Activated CD4-positive, alpha-beta T cell treated with anti-CD3 and anti-CD28 coated beads, Interleukin-2, Interleukin-4, amounts not matched to agents 100 ng/mL and 50 ng/mL, durations not matched to agents 16 hours and 8 hours (primary cell): Measurements from ENCODE around the gene TSPAN3.

Experiments used
- DNase-seq: peaks from one replicate; pipeline ENCODE4 v3.0.0-alpha.2; 2020; ENCODE audit warnings: low spot score

TSPAN3 gene

DNA sequence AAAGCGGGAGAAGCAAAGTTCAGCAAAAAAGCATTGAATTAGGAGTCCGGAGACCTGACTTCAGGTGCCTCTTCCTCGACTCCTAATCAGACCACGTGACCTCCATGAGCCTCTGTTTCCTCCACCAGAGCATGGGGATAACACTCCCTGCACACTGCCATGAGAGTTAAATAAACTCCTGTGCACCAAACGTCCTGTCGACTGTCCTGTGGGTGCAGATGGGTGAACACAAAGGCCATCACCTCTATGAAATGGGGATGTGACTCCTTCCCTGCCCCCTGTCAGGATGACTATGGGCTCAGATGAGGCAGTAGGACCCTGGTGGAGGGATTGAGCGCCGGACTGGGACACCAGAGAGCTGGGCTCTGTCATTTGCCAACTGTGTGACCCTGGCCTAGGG lies 13.5 kb upstream of the TSPAN3 start:
- DNase-seq: no peak

DNA sequence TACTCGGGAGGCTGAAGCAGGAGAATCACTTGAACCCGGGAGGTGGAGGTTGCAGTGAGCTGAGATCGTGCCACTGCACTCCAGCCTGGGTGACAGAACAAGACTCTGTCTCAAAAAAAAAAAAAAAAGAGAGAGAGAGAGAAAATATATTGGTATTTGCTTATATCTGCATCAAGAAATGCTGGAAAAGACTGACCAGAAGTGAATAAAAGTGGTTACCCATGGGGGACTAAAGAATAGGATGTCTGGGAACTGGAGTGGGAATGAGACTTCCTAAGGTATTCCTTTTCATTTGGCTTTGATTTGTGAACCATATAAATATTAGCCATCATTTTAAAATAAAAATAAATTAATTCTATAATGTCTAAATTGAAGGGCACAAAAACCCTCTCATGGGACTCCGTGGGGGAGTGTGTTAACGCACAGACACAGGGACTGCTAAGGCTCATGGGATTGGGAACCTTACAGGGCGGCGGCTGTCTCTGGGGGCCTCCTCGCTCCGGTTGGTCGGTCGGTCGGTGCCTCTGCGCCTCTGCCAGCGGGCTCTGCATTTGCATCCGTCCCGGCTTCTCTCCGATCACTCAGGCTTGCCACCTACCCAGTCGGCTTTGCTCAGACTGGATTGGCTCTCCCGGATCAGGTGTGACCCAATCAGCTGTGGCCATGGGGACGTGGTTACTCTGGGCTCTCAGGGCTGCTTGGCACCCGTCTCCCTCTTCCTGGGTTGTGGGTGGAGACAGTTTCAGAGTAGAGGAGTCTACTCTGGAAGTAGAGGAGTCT lies 12.7 kb upstream of the TSPAN3 start:
- DNase-seq: peak; percentile 63

DNA sequence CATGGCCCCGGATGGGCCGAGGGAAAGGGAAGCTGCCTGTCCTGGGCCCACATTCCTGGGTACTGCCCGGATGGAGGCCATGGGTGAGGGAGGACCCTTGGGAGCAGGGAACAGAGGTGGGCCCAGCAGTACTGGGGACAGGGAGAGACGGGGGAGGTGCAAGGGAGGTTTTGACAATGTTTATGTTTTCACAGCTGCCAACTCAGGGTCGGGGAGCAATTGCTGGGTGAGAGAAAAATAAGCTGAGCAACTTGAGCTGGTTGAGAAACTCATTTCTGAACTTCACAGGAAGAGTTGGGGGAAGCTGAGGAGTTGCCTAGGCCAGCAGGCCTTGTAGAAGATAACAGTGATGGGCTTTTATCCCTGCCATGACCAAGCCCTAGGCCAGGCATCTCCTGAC lies 11.1 kb upstream of the TSPAN3 start:
- DNase-seq: peak; percentile 31

DNA sequence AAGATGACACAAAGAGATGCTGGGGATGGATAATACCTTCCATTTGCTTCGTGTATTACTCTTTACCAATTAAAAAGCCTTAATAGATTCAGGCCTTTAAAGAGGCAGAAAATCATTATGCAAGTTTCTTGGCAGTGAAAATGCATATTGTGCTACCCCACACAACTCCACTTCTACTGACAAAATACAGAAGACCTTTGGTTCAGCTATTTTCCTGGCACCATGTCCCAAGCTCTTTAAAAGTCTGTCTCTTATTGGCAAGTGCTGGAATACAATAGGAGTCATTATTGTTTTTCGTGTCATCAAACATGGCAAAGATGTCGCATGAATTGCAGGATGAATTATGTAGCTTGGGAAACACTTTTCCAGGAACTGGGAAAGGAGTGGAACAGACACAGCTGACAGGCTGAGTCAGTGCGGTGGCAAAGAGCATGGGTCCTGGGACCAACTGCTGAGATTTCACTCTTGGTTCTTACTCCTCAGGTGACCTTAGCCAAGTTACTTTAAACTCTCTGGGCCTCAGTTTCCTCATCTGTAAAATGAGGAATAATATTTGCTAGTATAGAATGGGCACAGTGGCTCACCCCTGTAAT lies 5.5 kb upstream of the TSPAN3 start:
- DNase-seq: no peak

DNA sequence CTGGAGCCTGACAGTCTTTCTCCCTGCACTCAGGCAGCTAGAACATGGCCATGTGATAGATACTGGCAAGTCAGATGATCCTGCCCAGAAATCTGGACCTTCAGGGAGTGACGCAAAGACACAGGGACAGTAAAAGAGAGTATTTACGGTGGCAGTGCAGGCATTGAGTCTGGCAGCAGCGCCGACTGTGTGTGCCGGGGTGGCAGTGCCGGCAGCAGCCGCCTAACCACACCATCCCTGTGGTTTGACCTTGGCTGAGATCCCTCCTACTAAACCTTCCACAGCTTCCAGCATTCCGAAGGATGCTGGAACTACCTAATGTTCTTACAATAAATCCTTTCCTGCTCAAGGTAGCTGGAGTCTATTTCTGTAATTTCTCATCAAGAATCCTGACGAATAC lies 4.6 kb upstream of the TSPAN3 start:
- no peak for DNase-seq

DNA sequence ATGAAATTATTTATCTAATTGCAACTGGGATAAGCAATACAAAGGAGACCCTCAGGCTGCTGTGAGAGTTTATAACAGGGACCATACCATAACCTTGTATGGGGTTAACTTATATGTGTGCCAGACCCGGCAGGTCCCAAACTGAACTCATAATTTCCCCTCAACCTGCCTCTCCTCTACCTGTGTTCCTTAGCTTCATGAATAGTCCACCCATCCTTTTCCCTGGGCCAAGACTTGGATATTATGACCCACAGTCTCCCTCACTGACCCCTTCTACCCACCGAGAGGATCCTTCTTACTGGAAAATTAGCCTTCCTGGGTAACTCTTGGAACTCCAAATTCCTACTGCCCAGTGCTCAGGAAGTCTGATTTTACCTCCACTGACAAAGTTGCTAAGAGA lies 3.4 kb upstream of the TSPAN3 start:
- no peak for DNase-seq

DNA sequence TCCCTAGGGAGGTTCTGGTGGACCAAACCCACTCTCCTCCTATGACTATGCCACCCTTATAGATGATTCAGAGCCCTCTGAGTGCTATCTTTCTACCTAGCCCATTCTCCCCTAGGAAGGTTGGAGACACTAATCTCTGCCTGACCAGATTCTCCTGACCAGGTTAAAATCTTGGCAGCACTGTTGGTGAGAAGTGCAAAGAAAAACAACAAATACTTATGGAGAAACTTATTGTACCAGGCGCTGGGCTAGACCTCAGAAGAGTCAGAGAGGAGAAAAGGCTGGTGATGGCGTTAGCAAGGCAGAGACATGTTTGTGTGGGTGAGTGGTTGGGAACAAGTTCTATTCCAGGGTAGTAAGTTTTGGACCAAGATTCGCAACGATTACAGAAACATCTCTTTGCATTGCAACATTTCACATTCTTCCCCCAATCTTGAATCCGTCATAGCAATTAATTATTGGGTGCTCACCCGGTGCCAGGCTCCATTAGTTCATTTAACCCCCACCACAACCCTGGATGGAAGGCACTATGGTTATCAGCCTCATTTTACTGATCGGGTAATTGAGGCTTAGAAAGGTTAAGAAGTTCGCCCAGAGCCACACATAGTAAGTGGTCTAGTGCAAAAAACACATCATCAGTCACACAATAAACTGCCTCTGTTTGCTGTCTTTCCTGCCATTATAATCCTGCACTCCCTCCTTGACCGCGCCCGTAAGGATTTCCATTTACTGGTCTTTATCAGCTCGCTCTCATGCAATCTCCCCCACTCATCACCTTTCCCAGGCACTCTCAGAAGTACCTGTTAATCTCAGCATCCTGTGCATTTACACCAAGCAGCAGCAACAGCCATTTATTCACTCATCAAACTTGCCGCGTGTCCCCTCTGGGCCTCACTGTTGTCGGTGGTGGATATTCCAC lies 655 bp upstream of the TSPAN3 start:
- DNase-seq: no peak

DNA sequence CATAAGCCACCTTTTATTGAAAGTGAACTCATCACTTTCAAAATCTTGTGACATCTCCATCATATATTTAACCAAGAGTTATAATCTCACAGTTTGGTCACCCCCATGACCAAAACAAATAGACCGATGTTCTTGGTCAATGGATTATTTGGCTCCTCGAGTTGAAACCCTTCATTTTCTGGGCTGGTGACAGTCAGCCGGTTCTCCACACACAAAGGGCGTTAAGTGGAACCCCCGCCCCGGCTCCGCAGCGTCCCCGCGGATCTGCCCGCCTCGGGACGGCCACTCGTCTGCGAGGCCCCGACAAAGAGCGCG lies 772 bp downstream of the TSPAN3 start:
- no peak for DNase-seq

DNA sequence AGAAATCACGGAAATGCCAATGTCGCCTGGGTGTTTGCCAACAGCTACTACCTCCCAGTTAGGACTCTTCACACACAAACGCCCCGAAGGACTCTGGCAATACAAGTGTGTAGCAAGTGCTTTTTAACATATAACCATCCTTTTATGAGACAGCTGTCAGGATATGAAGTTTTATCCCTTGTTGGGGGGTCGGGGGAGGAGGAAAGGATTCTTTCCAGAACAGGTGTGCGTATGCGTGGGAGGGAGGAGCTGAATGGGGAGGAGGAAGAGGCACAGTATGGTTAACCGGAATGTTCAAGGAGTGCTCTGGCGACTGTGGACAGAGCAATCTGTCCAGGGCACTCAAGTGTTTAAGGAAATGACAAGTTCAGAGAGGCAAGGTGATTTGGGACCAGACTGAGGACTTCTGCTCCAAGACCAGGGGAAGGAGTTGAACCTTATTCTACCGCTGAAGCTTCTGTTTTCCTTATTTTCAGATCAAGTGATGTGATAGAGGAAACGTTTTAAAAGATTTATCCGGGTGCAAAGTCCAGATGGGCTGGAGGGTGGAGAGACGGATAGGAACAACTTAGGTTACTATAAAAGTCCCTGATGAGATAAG lies 1.3 kb downstream of the TSPAN3 start:
- no peak for DNase-seq

DNA sequence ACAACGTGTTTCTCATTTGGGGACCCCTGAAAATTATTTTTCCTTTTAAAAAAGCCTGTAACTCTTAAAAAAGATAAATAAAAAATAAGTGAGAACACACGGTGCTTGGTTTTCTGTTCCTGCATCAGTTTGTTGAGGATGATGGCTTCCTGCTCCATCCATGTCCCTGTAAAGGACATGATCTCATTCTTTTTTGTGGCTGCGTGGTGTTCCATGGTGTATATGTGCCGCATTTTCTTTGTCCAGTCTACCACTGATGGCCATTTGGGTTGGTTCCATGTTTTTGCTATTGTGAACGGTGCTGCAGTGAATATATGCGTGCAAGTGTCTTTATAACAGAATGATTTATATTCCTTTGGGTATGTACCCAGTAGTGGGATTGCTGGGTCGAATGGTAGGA lies 2.3 kb downstream of the TSPAN3 start:
- DNase-seq: no peak

DNA sequence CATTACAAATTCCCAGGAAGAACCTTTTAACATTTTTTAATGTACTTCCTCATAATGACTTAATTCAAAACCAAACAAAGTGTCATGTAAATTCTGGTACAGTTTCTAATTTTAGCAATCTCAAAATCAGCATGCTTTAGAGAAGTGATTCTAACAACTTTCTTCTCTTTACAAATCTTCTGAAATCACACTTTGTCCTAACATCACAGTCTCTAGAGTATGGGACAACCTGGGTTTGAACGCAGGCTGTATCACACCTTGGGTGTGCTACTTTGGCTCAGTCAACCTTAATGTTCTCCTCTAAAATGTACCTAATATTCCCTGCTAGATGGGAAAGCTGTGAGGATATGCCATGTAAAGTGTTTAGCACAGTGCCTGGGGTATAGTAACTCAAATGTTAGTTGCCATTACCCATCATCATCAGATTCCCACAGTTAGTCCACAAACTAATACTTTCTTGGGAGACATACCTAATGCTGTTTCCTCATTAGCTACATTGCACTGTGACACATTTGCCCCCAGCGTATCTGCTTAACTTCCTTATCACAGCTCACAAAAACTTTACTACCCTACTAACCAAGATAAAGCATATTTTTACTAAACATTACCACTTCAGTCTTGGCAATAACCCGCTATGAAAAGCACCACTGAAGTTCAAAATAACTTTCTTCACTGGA lies 3.1 kb downstream of the TSPAN3 start:
- no peak for DNase-seq

DNA sequence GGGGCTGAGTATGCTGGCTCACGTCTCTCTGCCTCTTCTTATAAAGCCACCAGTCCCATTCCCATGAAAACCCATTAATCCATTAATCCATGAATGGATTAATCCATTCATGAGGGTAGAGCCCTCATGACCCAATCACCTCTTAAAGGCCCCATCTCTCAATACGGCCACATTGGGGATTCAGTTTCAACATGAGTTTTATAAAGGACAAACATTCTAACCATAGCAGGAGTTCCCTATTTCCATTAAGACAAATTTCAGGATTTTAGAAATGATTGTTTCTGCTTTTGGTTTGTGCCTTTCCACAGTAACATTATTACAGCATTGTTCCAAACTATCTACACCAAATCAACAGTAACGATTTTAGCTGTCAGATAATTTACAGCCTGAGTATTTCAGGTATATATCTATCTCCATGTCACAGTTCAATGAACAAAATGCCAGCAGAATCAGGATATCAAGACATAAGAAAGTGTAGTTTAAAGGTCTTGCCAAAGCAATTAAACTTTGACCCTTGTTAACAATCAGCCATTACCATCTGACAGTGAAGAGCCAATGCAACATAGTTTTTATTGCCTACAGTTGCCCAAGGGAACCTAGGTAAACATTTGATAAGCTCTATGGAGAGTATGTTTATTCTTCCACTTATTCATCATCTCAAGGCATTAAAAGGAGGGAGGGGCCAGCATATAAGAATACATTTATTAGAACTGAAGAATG lies 3.8 kb downstream of the TSPAN3 start:
- no peak for DNase-seq

DNA sequence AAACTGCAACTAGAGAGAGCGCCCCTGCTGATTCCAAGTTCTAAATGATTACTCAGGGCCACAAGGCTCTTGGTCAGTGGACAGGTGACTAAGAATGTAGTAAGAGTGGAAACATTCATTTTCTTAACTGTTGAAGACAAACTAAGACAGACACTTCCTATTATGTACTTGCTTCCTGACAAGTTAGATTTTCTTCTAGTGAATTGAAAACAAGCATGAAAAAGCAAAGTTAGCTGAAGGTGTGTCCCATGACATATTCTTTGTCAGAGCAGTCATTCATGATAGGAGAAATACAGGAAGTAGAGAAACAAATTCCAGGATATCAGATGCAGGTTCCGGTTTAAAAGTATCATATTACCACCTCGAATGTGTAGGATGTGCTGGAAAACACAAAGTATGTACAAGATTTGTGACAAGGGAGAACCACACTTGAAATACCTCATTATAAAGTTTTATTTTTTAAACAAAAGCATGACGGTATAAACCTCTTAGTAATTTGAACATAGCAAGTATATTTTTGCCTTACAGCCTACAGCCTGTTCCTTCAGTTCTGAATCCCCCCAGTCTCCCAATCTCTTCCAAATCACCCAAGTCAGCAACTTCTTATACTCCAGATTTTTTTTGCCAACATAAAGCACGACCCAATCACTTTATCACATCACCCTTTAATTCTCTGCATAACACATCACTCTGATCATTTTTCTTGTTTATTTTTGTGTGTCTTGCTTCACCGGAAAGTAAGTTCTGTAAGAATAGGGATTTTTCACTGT lies 6.2 kb downstream of the TSPAN3 start:
- DNase-seq: no peak

DNA sequence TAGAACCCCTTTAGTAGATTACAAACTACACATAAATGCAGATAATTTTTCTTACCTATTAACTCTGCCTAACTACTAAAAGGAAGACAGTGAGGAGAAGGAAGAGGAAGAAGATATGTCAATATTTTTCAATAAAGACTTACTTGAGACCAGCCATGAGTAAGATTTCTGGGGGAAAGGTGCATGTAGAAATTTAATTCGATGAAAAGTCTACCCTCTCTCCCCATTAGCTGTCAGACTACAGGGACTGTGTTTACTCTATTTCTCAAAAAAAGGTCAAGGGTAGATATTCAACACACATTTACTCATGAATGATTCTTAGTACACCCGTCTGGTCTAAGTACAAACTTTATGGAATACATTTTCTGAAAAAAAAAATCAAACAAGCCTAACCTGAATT lies 6.8 kb downstream of the TSPAN3 start:
- no peak for DNase-seq

DNA sequence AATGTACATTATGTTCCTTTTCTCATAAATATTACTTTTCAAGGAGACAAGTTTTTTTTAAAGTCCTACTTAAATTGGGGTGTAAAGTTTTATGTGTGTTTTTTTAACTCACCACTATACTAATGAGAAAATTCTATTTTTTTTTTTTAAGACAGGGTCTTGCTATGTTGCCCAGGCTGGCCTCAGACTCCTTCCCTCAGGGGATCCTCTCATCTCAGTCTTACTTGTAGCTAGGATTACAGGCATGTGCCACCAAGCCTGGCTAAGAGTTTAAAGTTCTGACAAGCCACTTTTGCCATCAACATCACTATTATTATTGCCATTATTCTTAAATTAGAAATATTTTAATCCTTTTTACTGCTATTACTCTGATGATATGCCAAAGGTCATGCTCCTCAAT lies 7.7 kb downstream of the TSPAN3 start:
- no peak for DNase-seq

DNA sequence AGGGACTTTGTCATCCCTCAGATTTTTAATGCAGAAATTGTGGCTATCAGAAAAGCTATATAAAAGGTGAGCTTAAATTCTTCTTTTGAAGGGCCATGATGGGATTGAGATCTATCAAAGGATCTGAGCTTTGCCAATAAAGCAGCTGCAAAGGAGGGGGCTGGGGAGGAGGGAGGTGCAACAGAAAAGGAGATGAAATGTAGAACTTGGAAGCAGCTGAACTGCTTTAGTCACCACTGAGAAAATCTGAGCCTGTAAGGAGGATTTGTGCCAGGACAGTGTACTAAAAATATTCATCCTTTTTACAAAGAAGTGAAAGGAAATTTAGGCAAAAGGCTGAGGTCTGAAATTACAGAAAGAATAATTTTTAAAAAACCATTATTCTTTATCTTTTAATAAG lies 10.4 kb downstream of the TSPAN3 start:
- DNase-seq: no peak

DNA sequence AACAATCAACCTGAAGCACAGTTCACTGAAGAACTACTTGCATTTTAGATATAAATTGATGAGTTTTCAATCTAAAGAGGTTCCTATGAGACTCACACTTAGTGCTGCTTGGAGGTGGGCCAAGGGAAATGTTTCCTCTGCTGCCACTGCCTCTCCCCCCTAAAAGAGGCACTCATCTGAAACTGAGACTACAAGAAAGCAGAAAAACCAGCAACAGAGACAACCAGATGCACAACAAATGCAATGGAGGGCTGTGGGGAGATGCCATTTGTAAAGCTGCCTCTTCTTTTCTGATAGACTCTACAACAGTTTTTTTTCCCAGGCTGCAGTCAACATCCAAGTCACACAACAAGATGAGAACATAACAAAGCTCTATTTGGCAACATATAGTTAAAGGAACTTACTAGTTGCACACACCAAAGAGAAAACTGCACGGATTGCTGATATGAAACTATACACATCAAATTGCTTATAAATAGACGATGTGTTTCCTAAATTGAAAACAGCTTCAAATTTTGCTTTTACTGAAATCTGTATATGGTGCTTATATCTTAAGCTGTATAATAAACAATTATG lies 11.0 kb downstream of the TSPAN3 start:
- DNase-seq: no peak

DNA sequence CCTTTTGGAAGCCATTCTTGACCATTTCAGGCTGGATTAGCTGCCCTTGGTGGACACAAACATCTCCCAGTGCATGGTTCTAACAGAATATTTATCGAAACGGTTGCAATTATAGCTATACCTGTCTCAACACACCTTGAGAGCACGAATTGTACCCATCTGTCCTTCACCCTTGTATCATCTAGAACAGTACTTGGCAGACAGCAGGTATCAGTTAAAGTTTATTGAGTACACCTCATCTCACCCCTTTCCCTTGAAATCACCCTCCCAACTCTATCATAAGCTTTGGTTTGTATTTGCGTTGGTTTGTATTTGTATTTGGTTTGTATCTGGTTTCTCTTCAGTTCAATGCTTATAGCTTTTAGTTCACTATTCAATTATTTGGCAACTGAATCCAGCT lies 12.4 kb downstream of the TSPAN3 start:
- no peak for DNase-seq

DNA sequence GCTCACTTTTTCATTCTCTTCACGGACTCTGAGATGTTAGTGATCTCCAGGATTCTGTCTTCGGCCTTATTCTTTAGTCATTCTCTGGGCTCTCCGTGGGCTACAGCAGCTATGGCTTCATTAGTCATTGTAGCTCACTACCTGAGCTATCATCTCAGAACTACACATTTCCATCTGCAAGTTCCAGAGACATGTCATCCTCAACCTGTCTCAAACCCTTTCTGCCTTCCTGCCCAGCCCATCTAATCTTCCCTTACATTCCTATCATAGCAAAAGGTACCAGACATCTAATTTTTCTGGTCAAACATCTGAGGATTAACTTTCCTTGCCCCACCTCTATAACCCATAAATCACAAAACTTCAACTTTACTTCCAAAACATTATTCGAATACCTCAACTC lies 13.2 kb downstream of the TSPAN3 start:
- no peak for DNase-seq

DNA sequence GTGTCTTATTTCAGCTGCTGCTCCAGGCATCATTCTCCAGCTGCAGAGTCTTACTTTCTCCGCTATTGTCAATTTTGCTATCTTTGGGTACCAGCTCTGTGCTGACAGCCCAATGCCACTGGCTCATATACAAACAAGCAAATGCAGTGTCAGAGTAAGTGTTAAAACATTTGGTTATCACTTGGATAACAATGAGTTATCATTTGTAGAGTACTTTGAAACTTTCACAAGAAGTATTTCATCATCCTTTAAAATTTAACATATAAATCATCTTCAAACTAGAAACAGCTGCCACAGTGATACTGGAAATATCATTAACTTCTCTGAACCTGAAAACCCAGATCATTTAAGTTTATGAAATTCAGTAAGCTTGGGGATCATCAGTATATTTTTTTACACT lies 13.8 kb downstream of the TSPAN3 start:
- DNase-seq: no peak
